HTR-8/SVneo (cell line): ENCODE measurements around the gene OPN1SW.
A peak's percentile ranks its signal among the peaks of the same experiment; 100 is the strongest.

Experiments
- DNase-seq: peaks from one replicate; pipeline ENCODE4 v3.0.0; 2011; ENCODE audit warnings: low spot score, mixed read lengths; ENCODE audit not compliant: insufficient read length
- FAIRE-seq: peaks from 2 replicates; lab custom pipeline; 2011; peaks lifted over from hg19 to GRCh38; lab: Jason Lieb, UNC

Gene OPN1SW

DNA sequence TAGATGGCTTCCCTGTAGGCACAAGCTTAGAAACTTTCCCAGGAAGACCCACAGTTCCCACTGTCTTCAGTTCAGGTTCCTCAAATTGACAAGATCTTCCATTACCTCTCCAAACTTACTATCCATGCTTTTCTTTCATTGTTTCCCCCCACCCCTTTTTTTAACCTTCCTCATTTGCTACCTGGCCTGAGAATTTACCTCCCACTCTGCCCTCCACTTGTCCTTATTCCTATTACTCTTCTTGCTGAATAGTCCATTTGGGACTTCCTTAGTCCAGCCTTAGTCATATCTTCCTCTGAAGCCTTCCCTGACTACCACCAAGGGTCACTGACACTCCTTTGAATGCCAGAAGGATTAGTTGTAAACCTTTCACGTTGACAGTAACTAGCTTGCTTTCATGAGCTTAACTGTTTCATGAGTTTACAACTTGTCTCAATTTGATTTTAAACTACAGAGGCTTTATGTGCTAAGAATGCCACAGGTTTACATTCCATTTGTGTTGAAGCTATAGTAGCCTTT lies 37.7 kb downstream of the OPN1SW start:
- FAIRE-seq (no peak), DNase-seq (peak; percentile 32)

DNA sequence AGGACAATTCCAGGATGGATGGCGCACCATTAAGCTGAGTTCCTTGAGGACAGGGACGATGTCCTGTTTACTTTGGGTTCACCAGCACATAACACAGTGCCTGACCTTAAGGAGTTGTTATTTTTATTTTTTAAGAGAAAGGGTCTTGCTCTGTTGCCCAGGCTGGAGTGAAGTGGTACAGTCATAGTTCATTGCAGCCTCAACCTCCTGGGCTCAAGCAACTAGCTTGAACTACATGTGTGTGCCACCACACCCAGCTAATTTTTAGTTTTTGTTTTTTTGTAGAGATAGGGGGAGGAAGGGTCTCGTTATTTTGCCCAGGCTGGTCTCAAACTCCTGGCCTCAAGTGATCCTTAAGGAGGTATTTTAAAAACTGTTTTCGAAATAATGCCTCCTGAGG lies 38.2 kb downstream of the OPN1SW start:
- FAIRE-seq (no peak), DNase-seq (no peak)

DNA sequence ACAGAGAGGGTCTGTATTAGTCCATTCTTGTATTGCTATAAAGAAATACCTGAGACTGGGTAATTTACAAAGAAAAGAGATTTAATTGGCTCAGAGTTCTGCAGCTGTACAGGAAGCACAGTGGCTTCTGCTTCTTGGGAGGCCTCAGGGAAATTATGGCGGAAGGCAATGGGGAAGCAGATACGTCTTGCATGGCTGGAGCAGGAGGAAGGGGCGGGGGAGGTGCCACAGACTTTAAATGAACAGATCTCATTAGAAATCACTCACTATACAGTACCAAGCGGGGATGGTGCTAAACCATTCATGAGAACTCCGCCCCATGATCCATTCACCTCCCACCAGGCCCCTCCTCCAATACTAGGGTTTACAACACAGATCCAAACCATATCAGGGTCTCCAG lies 40.2 kb downstream of the OPN1SW start:
- DNase-seq: no peak
- FAIRE-seq: no peak

DNA sequence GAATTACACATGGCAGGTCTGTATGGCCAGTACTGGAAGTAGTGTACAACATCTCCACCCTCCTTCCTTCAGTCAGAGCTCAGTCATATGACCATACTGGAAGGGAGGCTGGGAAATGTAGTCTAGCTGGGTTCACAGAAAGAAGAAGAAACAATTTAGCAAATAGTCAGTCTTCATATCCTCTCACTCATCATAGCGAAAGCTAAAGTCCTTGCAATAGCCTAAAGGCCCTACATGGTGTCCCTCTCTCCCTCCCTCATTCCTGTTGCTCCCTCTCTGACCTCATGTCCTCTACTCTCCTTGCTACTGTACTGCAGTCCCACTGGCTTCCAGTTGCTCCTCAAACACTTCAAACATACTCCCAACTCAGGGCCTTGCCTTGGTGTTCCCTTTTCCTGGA lies 40.7 kb downstream of the OPN1SW start:
- no peak for FAIRE-seq
- DNase-seq: no peak

DNA sequence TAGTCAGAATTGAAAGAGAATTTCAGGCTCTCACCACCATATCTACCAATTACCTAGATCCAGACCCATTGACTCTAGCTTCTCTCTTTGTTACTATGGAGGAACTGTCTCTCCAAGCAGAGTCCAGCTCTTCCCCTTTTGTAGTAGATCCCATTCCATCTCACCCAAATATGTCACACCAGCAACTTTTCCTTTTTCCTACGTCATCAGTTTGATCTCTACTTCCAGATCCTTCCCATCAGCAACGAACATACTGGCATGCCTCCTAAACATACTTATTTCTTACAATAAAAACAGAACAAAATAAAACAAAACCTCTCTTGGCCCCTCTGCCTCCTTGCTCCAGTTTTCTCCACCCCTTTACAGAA lies 42.3 kb downstream of the OPN1SW start:
- FAIRE-seq (no peak), DNase-seq (no peak)

DNA sequence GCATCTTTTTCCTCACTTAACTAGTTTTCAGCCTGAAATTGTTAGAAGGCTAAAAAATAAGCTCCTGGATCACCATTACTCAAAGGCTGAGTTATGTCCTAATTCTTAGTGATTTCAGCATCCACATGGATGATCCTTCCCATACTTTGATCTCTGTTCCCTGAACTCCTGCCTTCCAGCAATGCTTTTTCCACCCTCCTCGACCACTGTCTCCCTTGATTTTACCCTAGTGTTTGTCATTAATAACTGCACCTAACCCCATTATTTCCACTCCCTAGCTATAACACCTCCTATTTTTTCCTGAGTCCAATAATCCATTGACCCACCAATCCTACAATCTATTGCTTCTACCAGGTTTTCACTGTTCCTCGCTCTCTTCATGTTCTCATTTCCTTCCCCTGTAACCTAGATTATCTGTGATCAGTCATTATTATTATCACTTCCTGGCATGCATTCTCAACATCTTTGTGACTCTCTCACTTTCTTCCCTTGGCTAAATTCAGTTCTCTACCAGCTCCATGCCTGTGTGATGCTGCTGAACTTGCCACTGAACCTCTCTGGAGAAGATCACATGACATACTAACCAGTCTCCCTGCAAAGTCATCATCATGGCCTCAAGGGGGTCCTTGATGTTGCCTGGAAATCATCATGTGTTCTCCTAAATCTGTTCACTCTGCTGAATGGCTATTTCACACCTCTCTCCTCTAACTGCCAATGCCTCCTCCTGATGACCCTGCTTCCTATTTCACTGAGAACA lies 42.9 kb downstream of the OPN1SW start:
- DNase-seq: no peak
- FAIRE-seq: no peak

DNA sequence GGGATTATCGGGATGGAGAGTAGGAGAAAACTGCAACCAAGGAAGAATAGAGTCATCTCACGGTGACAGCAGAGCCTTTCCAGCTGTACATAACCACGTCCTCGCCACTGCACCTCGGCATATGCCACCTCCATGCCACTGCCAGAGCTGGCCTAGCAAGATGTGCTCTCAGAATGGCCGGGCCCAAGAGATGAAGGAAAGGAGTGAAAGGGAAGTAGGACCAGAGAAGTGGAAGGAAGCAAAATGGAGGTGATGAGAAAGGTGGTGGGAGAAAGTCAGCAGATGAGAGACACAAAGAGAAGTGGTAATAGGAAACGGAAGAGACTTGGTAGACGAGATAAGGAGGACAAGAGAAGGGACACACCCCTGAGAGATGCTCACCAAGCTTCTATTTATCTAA lies 44.4 kb downstream of the OPN1SW start:
- FAIRE-seq (no peak), DNase-seq (no peak)

DNA sequence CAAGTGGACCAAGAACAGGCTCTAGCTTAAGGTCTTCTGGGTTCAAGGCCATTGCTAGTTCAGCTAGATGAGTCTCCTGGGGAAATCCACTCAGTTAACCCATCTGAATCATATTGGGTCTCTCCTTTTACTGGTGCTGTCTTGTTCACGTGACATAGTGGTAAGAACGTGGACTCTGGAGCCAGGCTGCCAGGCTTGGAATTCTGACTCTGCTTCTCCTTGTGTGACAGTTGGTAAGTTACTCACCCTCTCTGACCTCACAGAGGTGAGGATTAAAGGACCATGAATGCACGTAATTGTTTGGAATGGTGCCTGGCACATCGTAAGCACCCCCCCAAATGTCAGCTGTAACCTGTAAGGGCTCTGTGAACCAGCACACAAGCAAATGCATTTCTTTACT lies 46.1 kb downstream of the OPN1SW start:
- no peak for FAIRE-seq
- DNase-seq: no peak

DNA sequence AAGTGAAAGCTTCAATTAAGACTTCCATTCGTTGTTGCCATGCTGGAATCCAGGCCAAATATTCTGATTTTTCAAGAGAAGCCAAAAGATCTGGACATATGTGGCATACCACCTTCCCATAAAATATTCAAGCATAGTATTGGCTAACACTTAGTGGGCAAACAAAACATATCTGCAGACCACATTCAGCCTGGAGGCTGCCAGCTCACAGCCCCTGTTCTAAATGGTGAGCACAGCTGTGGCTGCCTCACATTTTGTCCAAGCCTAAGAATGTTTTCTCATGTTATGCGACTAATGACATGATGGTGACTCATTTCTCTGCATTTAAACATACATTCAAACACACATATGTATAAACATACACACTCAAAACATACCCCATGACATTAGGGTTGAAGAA lies 47.0 kb downstream of the OPN1SW start:
- no peak for DNase-seq
- no peak for FAIRE-seq

DNA sequence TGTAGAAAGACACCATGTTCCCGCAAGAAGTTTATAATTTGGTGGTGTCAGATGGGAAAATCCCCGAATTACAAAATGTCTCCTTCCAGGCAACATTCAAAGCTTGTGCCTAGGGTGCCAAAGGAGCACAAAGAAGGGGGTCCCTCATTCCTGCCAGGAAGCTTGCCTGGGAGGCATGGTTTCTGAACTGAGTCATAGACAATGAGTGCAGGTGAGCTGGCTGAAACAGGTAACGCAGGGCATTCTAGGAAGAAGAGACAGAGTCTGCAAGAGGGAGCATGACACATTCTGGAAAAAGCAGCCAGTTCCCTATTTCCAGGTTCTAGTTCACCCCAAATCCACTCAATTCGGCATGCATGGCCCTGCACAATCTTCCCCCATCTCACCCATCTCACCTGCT lies 48.4 kb downstream of the OPN1SW start:
- no peak for FAIRE-seq
- no peak for DNase-seq

DNA sequence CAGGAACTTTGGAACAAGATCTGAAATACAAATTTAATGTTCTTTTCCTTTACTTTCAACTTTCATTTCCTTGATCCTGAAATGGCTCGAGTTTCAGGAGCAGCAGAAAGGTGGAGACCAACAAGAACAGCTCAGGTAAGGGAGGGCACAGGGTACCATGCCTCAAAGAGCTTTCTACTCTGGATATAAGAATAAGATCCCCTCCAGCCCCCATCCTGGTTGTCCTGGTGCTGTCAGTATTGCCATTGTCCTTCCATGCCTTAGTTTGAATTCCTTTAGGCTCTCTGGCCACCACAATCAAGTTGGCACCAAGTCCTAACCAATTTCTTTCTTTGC lies 48.9 kb downstream of the OPN1SW start:
- DNase-seq: no peak
- no peak for FAIRE-seq

DNA sequence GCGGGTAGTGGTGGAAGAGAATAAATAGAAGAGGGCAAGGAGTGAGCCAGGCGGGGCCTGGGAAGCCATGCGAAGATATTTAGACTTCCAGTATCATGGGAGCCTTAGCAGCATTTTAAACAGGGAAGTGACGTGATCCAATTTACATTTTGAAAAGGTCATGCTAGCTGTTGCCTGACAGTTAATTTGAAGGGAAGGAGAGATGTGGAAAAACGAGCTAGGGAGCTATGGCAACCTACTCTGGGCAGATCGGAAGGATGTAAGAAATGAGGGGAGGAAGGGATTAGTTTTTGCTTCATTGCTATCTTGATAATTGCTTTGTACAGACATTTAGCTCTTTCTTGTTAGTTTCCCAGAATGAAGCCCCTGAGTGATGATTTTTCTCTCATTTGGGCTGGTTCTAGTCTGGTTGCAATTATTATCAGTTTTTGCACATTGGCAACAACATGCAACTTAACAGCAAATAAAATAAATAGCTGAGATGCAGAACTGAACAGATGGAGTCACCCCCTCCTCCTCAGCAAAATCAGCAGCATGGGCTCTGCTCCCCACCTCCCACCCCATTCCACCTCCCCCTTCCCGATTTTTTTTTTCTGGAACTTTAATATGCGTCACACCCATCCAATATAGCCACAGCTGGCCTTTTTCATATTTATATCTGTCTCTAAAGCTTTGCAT lies 49.4 kb downstream of the OPN1SW start:
- DNase-seq (no peak), FAIRE-seq (no peak)

DNA sequence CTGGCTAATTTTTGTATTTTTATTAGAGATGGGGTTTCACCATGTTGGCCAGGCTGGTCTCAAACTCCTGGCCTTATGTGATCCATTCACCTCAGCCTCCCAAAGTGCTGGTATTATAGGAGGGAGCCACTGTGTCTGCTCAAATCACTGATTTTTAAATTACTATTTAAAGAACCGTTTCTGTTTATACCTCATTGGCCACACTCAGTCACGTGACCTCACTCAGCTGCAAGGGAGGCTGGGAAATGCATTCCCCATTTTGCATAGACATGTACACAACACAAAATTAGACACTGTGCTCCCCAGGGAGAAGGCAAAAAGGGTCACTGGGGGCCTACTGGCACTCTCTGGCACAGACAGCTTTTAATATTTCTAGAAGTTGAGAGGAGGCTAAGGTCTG lies 50.1 kb downstream of the OPN1SW start:
- FAIRE-seq: no peak
- DNase-seq: no peak

DNA sequence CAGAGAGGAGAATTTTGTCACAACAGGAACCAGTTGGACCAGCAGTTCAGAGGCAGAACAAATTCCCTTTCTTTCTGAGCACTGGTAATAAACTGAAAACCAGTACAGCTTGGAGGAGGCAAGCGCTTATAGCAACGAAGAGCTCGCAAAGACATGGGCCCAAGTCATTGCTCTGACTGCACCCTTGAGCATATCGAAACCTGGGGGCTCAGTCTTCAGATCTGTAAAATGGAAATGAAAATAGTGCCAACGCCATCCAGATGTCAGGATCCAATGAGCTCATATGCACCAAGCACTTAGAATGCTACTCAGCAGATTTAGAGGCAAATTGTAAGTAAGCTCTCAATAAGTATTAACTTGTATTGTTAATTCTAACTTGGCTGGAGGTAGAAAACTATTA lies 50.9 kb downstream of the OPN1SW start:
- FAIRE-seq (no peak), DNase-seq (no peak)
